ENCODE results near the gene ROR1. TPM values are rescaled to one million over a fixed set of nuclear protein-coding genes. Genes with fewer than 3 reads are reported as not detected.

Gene ROR1
- total and polyA plus RNA-seq, 10 of the 15 experiments (the other 5 are each of a cell fraction or from before 2014, with no cell fraction given), result 0.02 to 0.08 (median 0.05) TPM; not detected in 6

DNA sequence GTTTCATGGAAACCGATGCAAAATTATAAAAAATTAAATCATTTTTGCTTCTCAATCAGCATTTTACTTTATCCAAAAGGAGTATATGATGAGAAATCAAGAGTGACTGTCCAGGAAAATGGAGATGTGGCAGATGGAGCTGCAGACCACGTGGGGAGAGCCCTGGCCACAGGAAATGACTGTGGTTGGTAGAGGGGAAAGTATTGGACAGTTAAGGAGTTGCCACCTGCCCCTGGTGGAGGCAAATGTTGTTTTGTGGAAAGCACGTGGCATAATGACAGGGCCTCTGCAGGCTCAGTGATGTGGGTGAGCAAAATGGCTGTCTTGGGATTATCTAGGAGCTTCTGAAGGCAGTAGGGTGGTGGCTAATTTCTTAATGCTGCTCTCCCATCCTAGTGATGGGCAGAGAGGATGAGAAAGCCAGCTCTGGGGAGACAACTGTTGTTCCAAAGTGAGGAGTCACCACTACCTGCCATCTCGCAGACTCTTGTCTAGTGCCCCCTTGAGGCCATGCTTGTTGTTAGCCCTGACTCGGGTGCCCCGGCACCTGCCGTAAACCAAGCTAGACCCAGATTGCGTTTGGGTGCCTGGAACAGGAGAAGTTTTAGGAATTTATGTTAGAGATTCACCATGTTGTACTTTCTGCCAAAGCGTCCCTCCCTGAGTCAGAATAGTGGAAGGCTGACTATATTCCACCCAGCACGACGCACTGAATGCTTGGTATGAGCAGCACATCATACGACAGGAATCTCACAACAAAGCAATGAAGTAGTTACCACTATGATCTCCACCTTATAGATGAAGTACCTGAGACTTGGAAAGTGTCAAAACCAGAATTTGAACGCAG is 144.0 kb downstream of the ROR1 start (continued):
- TF ChIP-seq, protein P1, sequence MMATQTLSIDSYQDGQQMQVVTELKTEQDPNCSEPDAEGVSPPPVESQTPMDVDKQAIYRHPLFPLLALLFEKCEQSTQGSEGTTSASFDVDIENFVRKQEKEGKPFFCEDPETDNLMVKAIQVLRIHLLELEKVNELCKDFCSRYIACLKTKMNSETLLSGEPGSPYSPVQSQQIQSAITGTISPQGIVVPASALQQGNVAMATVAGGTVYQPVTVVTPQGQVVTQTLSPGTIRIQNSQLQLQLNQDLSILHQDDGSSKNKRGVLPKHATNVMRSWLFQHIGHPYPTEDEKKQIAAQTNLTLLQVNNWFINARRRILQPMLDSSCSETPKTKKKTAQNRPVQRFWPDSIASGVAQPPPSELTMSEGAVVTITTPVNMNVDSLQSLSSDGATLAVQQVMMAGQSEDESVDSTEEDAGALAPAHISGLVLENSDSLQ (IDR thresholded peaks at IDR 0.05), result no peak
- TF ChIP-seq RAD21 (IDR thresholded peaks at IDR 0.05; ENCODE audit: insufficient read depth, low read depth, low read length), result peak; percentile 41; the same call in 1 of the 2 replicates
- no peak for TF ChIP-seq POLR2AphosphoS5 (IDR thresholded peaks at IDR 0.05; ENCODE audit: low read length)
- TF ChIP-seq MTA2 (IDR thresholded peaks at IDR 0.05; ENCODE audit: low read depth), result no peak
- TF ChIP-seq ETV6 (conservative IDR thresholded peaks at IDR 0.05 in 1 of 2, IDR thresholded peaks at IDR 0.05 in 1 of 2; ENCODE audit: borderline replicate concordance in 1 of 2, low read depth in 1 of 2), result no peak

- BruUV-seq (replicated peaks), result no TSS peak
- Histone ChIP-seq H3K4me2 (ENCODE audit: control insufficient read depth, insufficient read depth) (no peak overlapping the region), H4K20me1 (ENCODE audit: control insufficient read depth, insufficient read depth) (no peaks in the 10 kb centered on the region), H3K27me3 (replicated peaks in 1 of 2; ENCODE audit: control insufficient read depth in 2 of 2, insufficient read depth in 2 of 2, low read length in 1 of 2) (no peaks in the 10 kb centered on the region; a peak in 1 of 4 replicates), H3K4me3 (no peak overlapping the region), H3K4me1 (ENCODE audit: control insufficient read depth, insufficient read depth, low read length) (no peaks in the 10 kb centered on the region), H3K9ac (ENCODE audit: control insufficient read depth, insufficient read depth, low read length) (no peak overlapping the region), H3K36me3 (ENCODE audit: control insufficient read depth in 2 of 2, insufficient read depth in 2 of 2, low read length in 1 of 2) (no peaks in the 10 kb centered on the region), H3K27ac (ENCODE audit: control insufficient read depth, insufficient read depth) (no peak overlapping the region), H2AFZ (ENCODE audit: control insufficient read depth, low read depth, low read length) (no peak overlapping the region), H3K9me3 (replicated peaks; ENCODE audit: control insufficient read depth, insufficient read depth, low read length) (no peaks in the 10 kb centered on the region), H3K79me2 (ENCODE audit: control insufficient read depth, insufficient read depth, low read length) (no peaks in the 10 kb centered on the region)
- ATAC-seq, result no peak
- ChIA-PET SMC1A (ENCODE audit: uncharacterized antibody, unreplicated experiment) (interaction anchor here (0.6 to 1.9 kb wide), 10 partner anchors 11 to 362 kb away, joined by 3 to 9 read pairs (median 4); partner anchors contain the start of gene ROR1), RAD21 (ENCODE audit: unreplicated experiment) (interaction anchor here (0.7 to 4.1 kb wide), 4 partner anchors 49 to 328 kb away, joined by 3 to 26 read pairs (median 7); no protein-coding TSS in a partner anchor), POLR2A (interaction anchor here (0.7 to 0.8 kb wide), 2 partner anchors 328 to 1668 kb away, joined by 4 to 6 read pairs; no protein-coding TSS in a partner anchor), CTCF (interaction anchor here (0.8 to 3.0 kb wide), 16 partner anchors 8 to 328 kb away, joined by 3 to 33 read pairs (median 4); no protein-coding TSS in a partner anchor)
- 38% methylated on average over 10 of the region's 10 CpGs for WGBS (ENCODE audit: insufficient coverage, insufficient replicate concordance, low lambda C conversion rate, missing lambda C conversion rate)
- no peak for DNase-seq (ENCODE audit: low read depth, low spot score)
- FAIRE-seq, result no peak
- TF ChIP-seq E2F4 (IDR thresholded peaks at IDR 0.05; ENCODE audit: low read depth, low read length) (no peak), NFYB (IDR thresholded peaks at IDR 0.05; ENCODE audit: insufficient read depth, low read depth, low read length) (no peak), E2F8 (IDR thresholded peaks at IDR 0.05; ENCODE audit: low read depth, partially characterized antibody) (no peak), ETV6 (conservative IDR thresholded peaks at IDR 0.05 in 1 of 2, IDR thresholded peaks at IDR 0.05 in 1 of 2; ENCODE audit: borderline replicate concordance in 1 of 2, low read depth in 1 of 2) (no peak), HDAC2 (IDR thresholded peaks at IDR 0.05) (no peak), FOXK2 (IDR thresholded peaks at IDR 0.05) (no peak), ZNF217 (IDR thresholded peaks at IDR 0.05) (no peak), JUNB (IDR thresholded peaks at IDR 0.05) (no peak)
- intact Hi-C loops (cut with micrococcal nuclease; ENCODE audit: unreplicated experiment) (loop anchor here (5.0 kb wide), 2 partner anchors 246 to 301 kb away; no protein-coding TSS in a partner anchor), in situ Hi-C loops (cut with MboI) (loop anchor here (10.0 kb wide), 1 partner anchor 304 kb away; no protein-coding TSS in a partner anchor)
Observed at GRCh38 chr1:63918418-63918945, 144.7 kb downstream of the ROR1 start.
